Measurements from ENCODE around the gene PAM. TPM values are rescaled to one million over a fixed set of nuclear protein-coding genes. Genes with fewer than 3 reads are reported as not detected.

PAM gene
- total RNA-seq, 2 experiments from 2014 or later: 15.1 to 16.1 TPM

GRCh38 chr5:102863764-102864560 lies 108.9 kb downstream of the PAM start:
- POLR2A ChIA-PET: no interaction called here
- H3K9me3 Mint-ChIP-seq: no peaks in the 10 kb centered on the region
- ATAC-seq (ENCODE audit: poor library complexity) (no peak), DNase-seq (no peak)
- Histone ChIP-seq H3K9me3 (ENCODE audit: control insufficient read depth in 1 of 2, insufficient read depth in 1 of 2, low read length in 2 of 2) (no peaks in the 10 kb centered on the region), H3K4me1 (ENCODE audit: insufficient read depth, low read length) (peaks cover 9% of the 10 kb centered on the region), H3K4me3 (ENCODE audit: low read length) (no peak overlapping the region), H3K36me3 (ENCODE audit: insufficient read depth, low read length) (peaks cover 4% of the 10 kb centered on the region), H3K27me3 (ENCODE audit: control insufficient read depth in 1 of 2, insufficient read depth in 2 of 2, low read length in 2 of 2) (peaks cover 14 to 18% of the 10 kb centered on the region in 2 experiments), H3K27ac (ENCODE audit: low read depth in 1 of 2, low read length in 2 of 2) (no peak overlapping the region)
- H3K27ac Mint-ChIP-seq: no peak overlapping the region
- intact Hi-C loops (cut with DNase I, micrococcal nuclease): no loop called here
- peaks cover 15% of the 10 kb centered on the region for H3K4me1 Mint-ChIP-seq (ENCODE audit: low read depth)
- no peak for TF ChIP-seq CTCF (IDR thresholded peaks at IDR 0.05)
- no peak overlapping the region for H3K4me3 Mint-ChIP-seq
- CTCF ChIA-PET: interaction anchor here (1.1 kb wide), 1 partner anchor 19 kb away, joined by 3 read pairs; no protein-coding TSS in a partner anchor
- peaks cover 32% of the 10 kb centered on the region for H3K27me3 Mint-ChIP-seq
- H3K36me3 Mint-ChIP-seq (ENCODE audit: low read depth): peaks cover 8% of the 10 kb centered on the region

GRCh38 chr5:102865171-102865509 lies 110.0 kb downstream of the PAM start:
- peaks cover 14 to 18% of the 10 kb centered on the region in 2 experiments for H3K27me3 ChIP-seq (ENCODE audit: control insufficient read depth in 1 of 2, insufficient read depth in 2 of 2, low read length in 2 of 2)
- peak overlapping the region; percentile 60 for H3K4me3 Mint-ChIP-seq
- peaks cover 19% of the 10 kb centered on the region for H3K36me3 Mint-ChIP-seq (ENCODE audit: low read depth)
- TF ChIP-seq CTCF (IDR thresholded peaks at IDR 0.05): no peak
- ChIA-PET POLR2A (interaction anchor here (0.6 to 1.0 kb wide), 3 partner anchors 25 to 393 kb away, joined by 3 read pairs; partner anchors contain the start of gene MACIR), CTCF (interaction anchor here (1.1 kb wide), 1 partner anchor 18 kb away, joined by 3 read pairs; no protein-coding TSS in a partner anchor)
- H3K27ac ChIP-seq (ENCODE audit: low read depth in 1 of 2, low read length in 2 of 2): no peak overlapping the region
- H3K27me3 Mint-ChIP-seq: peaks cover 35% of the 10 kb centered on the region
- H3K4me3 ChIP-seq (ENCODE audit: low read length): peak overlapping the region; percentile 28
- DNase-seq (no peak), ATAC-seq (ENCODE audit: poor library complexity) (no peak)
- no peaks in the 10 kb centered on the region for H3K9me3 Mint-ChIP-seq
- no peak overlapping the region for H3K27ac Mint-ChIP-seq
- peaks cover 15% of the 10 kb centered on the region for H3K4me1 Mint-ChIP-seq (ENCODE audit: low read depth)
- no peaks in the 10 kb centered on the region for H3K9me3 ChIP-seq (ENCODE audit: control insufficient read depth in 1 of 2, insufficient read depth in 1 of 2, low read length in 2 of 2)
- H3K36me3 ChIP-seq (ENCODE audit: insufficient read depth, low read length): peaks cover 9% of the 10 kb centered on the region
- peaks cover 9% of the 10 kb centered on the region for H3K4me1 ChIP-seq (ENCODE audit: insufficient read depth, low read length)
- intact Hi-C loops (cut with DNase I, micrococcal nuclease): no loop called here

GRCh38 chr5:102865510-102866236 lies 110.6 kb downstream of the PAM start:
- POLR2A ChIA-PET: interaction anchor here (0.6 to 1.0 kb wide), 3 partner anchors 176 to 1941 kb away, joined by 3 read pairs; partner anchors contain the start of gene MACIR
- peaks cover 9% of the 10 kb centered on the region for H3K4me1 ChIP-seq (ENCODE audit: insufficient read depth, low read length)
- Mint-ChIP-seq H3K4me1 (ENCODE audit: low read depth) (peaks cover 15% of the 10 kb centered on the region), H3K4me3 (peak overlapping the region; percentile 60), H3K27ac (no peak overlapping the region), H3K27me3 (peaks cover 35% of the 10 kb centered on the region), H3K36me3 (ENCODE audit: low read depth) (peaks cover 23% of the 10 kb centered on the region), H3K9me3 (no peaks in the 10 kb centered on the region)
- peak; percentile 60 for ATAC-seq (ENCODE audit: poor library complexity)
- TF ChIP-seq CTCF (IDR thresholded peaks at IDR 0.05): no peak
- H3K27me3 ChIP-seq (ENCODE audit: control insufficient read depth in 1 of 2, insufficient read depth in 2 of 2, low read length in 2 of 2): peaks cover 14 to 18% of the 10 kb centered on the region in 2 experiments
- no peak overlapping the region for H3K27ac ChIP-seq (ENCODE audit: low read depth in 1 of 2, low read length in 2 of 2)
- intact Hi-C loops (cut with DNase I, micrococcal nuclease): no loop called here
- H3K36me3 ChIP-seq (ENCODE audit: insufficient read depth, low read length): peaks cover 9% of the 10 kb centered on the region
- DNase-seq: peak in 7 of 14 experiments; percentile 1 to 66 (median 33)
- H3K4me3 ChIP-seq (ENCODE audit: low read length): peak overlapping the region; percentile 34
- H3K9me3 ChIP-seq (ENCODE audit: control insufficient read depth in 1 of 2, insufficient read depth in 1 of 2, low read length in 2 of 2): no peaks in the 10 kb centered on the region
- CTCF ChIA-PET: interaction anchor here (0.7 kb wide), 1 partner anchor 9 kb away, joined by 3 read pairs; no protein-coding TSS in a partner anchor

All from CD4-positive, alpha-beta T cell (primary cell).